IMR-90 (cell line): ENCODE measurements around the gene ADAMTS8. TPM values are rescaled to one million over a fixed set of nuclear protein-coding genes. Genes with fewer than 3 reads are reported as not detected.

ENCODE experiments used
- ATAC-seq: fragments of 200-7000 bp; cut with Tn5 transposase; 2 replicates; pipeline ENCODE4 v1.9.1; 2020; ENCODE audit warnings: low read depth, mild to moderate bottlenecking, moderate library complexity
- BruUV-seq: library from RNA; stranded (reverse); fragments of 400-500 nt; replicated peaks from 2 replicates; lab custom pipeline; 2021; lab: Mats Ljungman, UMichigan
- CTCF ChIA-PET: fragments of 300-600 bp; formaldehyde crosslinking; extraction: SDS; loops from one replicate; lab custom pipeline; 2021; ENCODE audit warnings: antibody characterized with exemption; lab: Yijun Ruan, JAX
- POLR2A ChIA-PET: fragments of 300-600 bp; sonication (Branson Sonifier 250); formaldehyde crosslinking; loops from one replicate; lab custom pipeline; 2022; ENCODE audit warnings: antibody characterized with exemption; ENCODE audit not compliant: unreplicated experiment; lab: Charles Lee
- DNase-seq: peaks from one replicate; pipeline ENCODE4 v3.0.0; 2013
- H2AFZ ChIP-seq: replicated peaks from 2 replicates; pipeline ENCODE3; 2013; ENCODE audit warnings: low read length, mild to moderate bottlenecking; ENCODE audit not compliant: poor library complexity
- H2AK5ac ChIP-seq: 2 replicates; pipeline ENCODE4 v1.6.1; 2013; ENCODE audit warnings: low read depth, low read length, inconsistent platforms
- H2AK9ac ChIP-seq: replicated peaks from 2 replicates; pipeline ENCODE3; 2013; ENCODE audit warnings: mild to moderate bottlenecking, low read depth, low read length, moderate library complexity; ENCODE audit not compliant: poor library complexity
- H2BK120ac ChIP-seq: 2 replicates; pipeline ENCODE4 v1.6.1; 2013; ENCODE audit warnings: low read depth, low read length, inconsistent platforms
- H2BK15ac ChIP-seq: 3 replicates; pipeline ENCODE4 v1.6.1; 2013; ENCODE audit warnings: low read depth, low read length, inconsistent platforms
- H2BK20ac ChIP-seq: 2 replicates; pipeline ENCODE4 v1.6.1; 2013; ENCODE audit warnings: low read depth, mild to moderate bottlenecking, inconsistent platforms, low read length, moderate library complexity
- H2BK5ac ChIP-seq: 2 replicates; pipeline ENCODE4 v1.6.1; 2013; ENCODE audit warnings: mild to moderate bottlenecking, low read depth, low read length, inconsistent platforms; ENCODE audit not compliant: poor library complexity, severe bottlenecking
- H3K14ac ChIP-seq: replicated peaks from 2 replicates; pipeline ENCODE4 v1.6.1; 2013; ENCODE audit warnings: low read depth, low read length, inconsistent platforms
- H3K18ac ChIP-seq: 2 replicates; pipeline ENCODE4 v1.6.1; 2013; ENCODE audit warnings: low read depth, low read length, control low read depth
- H3K23ac ChIP-seq: 2 replicates; pipeline ENCODE4 v1.6.1; 2013; ENCODE audit warnings: low read depth, low read length, inconsistent platforms
- H3K27ac ChIP-seq: 2 replicates; pipeline ENCODE4 v1.5.1; 2013; ENCODE audit warnings: mild to moderate bottlenecking, control low read depth, low read length; ENCODE audit not compliant: insufficient read depth
- H3K27me3 ChIP-seq: 2 replicates; pipeline ENCODE4 v1.6.1; 2013; ENCODE audit warnings: low read length; ENCODE audit not compliant: control insufficient read depth, insufficient read depth
- H3K36me3 ChIP-seq: 2 replicates; pipeline ENCODE4 v1.6.1; 2013; ENCODE audit warnings: low read length, mixed read lengths; ENCODE audit not compliant: control insufficient read depth, insufficient read depth
- H3K4ac ChIP-seq: 2 replicates; pipeline ENCODE4 v1.6.1; 2013; ENCODE audit warnings: low read depth, low read length, inconsistent platforms
- H3K4me1 ChIP-seq: 2 replicates; pipeline ENCODE4 v1.6.1; 2013; ENCODE audit warnings: low read length, mixed read lengths; ENCODE audit not compliant: control insufficient read depth, insufficient read depth
- H3K4me2 ChIP-seq: 2 replicates; pipeline ENCODE4 v1.6.1; 2013; ENCODE audit warnings: low read depth, mild to moderate bottlenecking, control low read depth, low read length, moderate library complexity
- H3K4me3 ChIP-seq: 2 replicates; pipeline ENCODE4 v1.5.1; 2013; ENCODE audit warnings: low read depth, mild to moderate bottlenecking, control low read depth, low read length, moderate library complexity; ENCODE audit not compliant: insufficient read depth
- H3K56ac ChIP-seq: 2 replicates; pipeline ENCODE4 v1.6.1; 2013; ENCODE audit warnings: low read length, inconsistent platforms; ENCODE audit not compliant: insufficient read depth; ENCODE audit errors: extremely low read depth
- H3K79me1 ChIP-seq, 2 experiments: 2 replicates each; pipeline ENCODE4 v1.6.1; 2013; ENCODE audit warnings: low read length in 2 of 2, inconsistent platforms in 1 of 2, low read depth in 1 of 2
- H3K9ac ChIP-seq: 2 replicates; pipeline ENCODE4 v1.6.1; 2013; ENCODE audit warnings: low read depth, low read length, control low read depth
- H3K9me1 ChIP-seq: 2 replicates; pipeline ENCODE4 v1.6.1; 2013; ENCODE audit warnings: low read length, inconsistent platforms; ENCODE audit not compliant: insufficient read depth
- H3K9me3 ChIP-seq: 2 replicates; pipeline ENCODE4 v1.6.1; 2013; ENCODE audit warnings: low read length; ENCODE audit not compliant: control insufficient read depth, insufficient read depth
- H4K20me1 ChIP-seq: 2 replicates; pipeline ENCODE4 v1.6.1; 2013; ENCODE audit warnings: low read length, inconsistent platforms; ENCODE audit not compliant: insufficient read depth
- H4K5ac ChIP-seq: 2 replicates; pipeline ENCODE4 v1.6.1; 2013; ENCODE audit warnings: mild to moderate bottlenecking, low read depth, low read length, control low read depth
- H4K8ac ChIP-seq, 2 experiments: 2 replicates each; pipeline ENCODE4 v1.6.1; 2013; ENCODE audit warnings: low read depth in 2 of 2, low read length in 2 of 2, control low read depth in 1 of 2, inconsistent platforms in 1 of 2
- H4K91ac ChIP-seq: 2 replicates; pipeline ENCODE4 v1.6.1; 2013; ENCODE audit warnings: low read depth, low read length, inconsistent platforms; ENCODE audit not compliant: insufficient read depth
- BHLHE40 ChIP-seq: fragments of 150-350 bp; IDR thresholded peaks from 2 replicates; pipeline ENCODE4 v1.6.1; 2016; ENCODE audit warnings: mild to moderate bottlenecking, low read depth, low read length
- CEBPB ChIP-seq: IDR thresholded peaks from 2 replicates; pipeline ENCODE4 v1.6.1; 2012; ENCODE audit warnings: low read depth, low read length, improper control_type of control experiment
- CHD1 ChIP-seq: IDR thresholded peaks from 2 replicates; pipeline ENCODE4 v1.6.1; 2012; ENCODE audit warnings: low read depth, low read length, improper control_type of control experiment
- ELK1 ChIP-seq: fragments of 150-350 bp; IDR thresholded peaks from 2 replicates; pipeline ENCODE4 v1.6.1; 2016; ENCODE audit warnings: low read depth, mild to moderate bottlenecking, low read length, moderate library complexity, borderline replicate concordance
- FOS ChIP-seq: fragments of 150-350 bp; IDR thresholded peaks from 2 replicates; pipeline ENCODE4 v1.6.1; 2016; ENCODE audit warnings: low read depth, low read length
- MAFK ChIP-seq: IDR thresholded peaks from 2 replicates; pipeline ENCODE4 v1.6.1; 2012; ENCODE audit warnings: low read depth, low read length, improper control_type of control experiment
- MAZ ChIP-seq: IDR thresholded peaks from 2 replicates; pipeline ENCODE4 v1.6.1; 2012; ENCODE audit warnings: low read depth, mild to moderate bottlenecking, low read length, improper control_type of control experiment, moderate library complexity, borderline replicate concordance
- MXI1 ChIP-seq: IDR thresholded peaks from 2 replicates; pipeline ENCODE4 v1.6.1; 2012; ENCODE audit warnings: low read depth, mild to moderate bottlenecking, low read length, moderate library complexity, borderline replicate concordance
- NFE2L2 ChIP-seq: fragments of 150-350 bp; IDR thresholded peaks from 2 replicates; pipeline ENCODE4 v1.6.1; 2016; ENCODE audit warnings: low read depth, mild to moderate bottlenecking, low read length
- POLR2A ChIP-seq: IDR thresholded peaks from 2 replicates; pipeline ENCODE4 v1.6.1; 2012; ENCODE audit warnings: mild to moderate bottlenecking, low read depth, low read length
- RAD21 ChIP-seq: IDR thresholded peaks from 2 replicates; pipeline ENCODE4 v1.6.1; 2012; ENCODE audit warnings: low read length, improper control_type of control experiment
- RCOR1 ChIP-seq: IDR thresholded peaks from 2 replicates; pipeline ENCODE4 v1.6.1; 2012; ENCODE audit warnings: mild to moderate bottlenecking, low read length, improper control_type of control experiment; ENCODE audit not compliant: insufficient replicate concordance
- RFX5 ChIP-seq: IDR thresholded peaks from 2 replicates; pipeline ENCODE4 v1.8.0; 2012; ENCODE audit warnings: low read depth, mild to moderate bottlenecking, low read length, moderate library complexity
- SMC3 ChIP-seq: fragments of 150-350 bp; IDR thresholded peaks from 2 replicates; pipeline ENCODE4 v1.6.1; 2016; ENCODE audit warnings: low read depth, mild to moderate bottlenecking, antibody characterized with exemption, low read length, moderate library complexity
- USF2 ChIP-seq: fragments of 150-350 bp; IDR thresholded peaks from 2 replicates; pipeline ENCODE4 v1.6.1; 2017; ENCODE audit warnings: mild to moderate bottlenecking, antibody characterized with exemption, low read length, low read depth
- WGBS, 2 experiments: methylation state at CpG; one replicate each; pipeline versions ENCODE4 v1.1.5 to v1.1.7; 2013; ENCODE audit warnings: missing lambda C conversion rate in 2 of 2; ENCODE audit not compliant: insufficient read length in 1 of 2; ENCODE audit errors: extremely low coverage in 2 of 2; 5-methylcytosine and 5-hydroxymethylcytosine counted together
- dilution Hi-C: fragments of 300-500 bp; cut with HindIII; formaldehyde crosslinking; loops from one replicate; pipeline ENCODE4 v1.14.3; 2018; ENCODE audit warnings: low sequenced_read_pairs; ENCODE audit not compliant: unreplicated experiment
- in situ Hi-C: fragments of 300-500 bp; cut with MboI; formaldehyde crosslinking; loops from 3 replicates; pipeline ENCODE4 v1.14.3; 2019; ENCODE audit warnings: low sequenced_read_pairs, inconsistent platforms, mixed read lengths
- intact Hi-C: fragments of 100-400 bp; cut with micrococcal nuclease; formaldehyde crosslinking; loops from 2 replicates; pipeline ENCODE4 v1.10.0; 2022
- polyA plus RNA-seq, 3 experiments: library from polyadenylated mRNA; depleted of rRNA; stranded (reverse); fragments of >200 nt; gene quantifications; 2 replicates each; pipeline ENCODE4 v1.2.3, GENCODE V29; 2012; ENCODE audit warnings: low replicate concordance in 1 of 3
- total RNA-seq: library from RNA; depleted of rRNA; stranded (reverse); fragments of >200 nt; gene quantifications from 2 replicates; pipeline ENCODE4 v1.2.3, GENCODE V29; 2012

Gene ADAMTS8
- total and polyA plus RNA-seq, 2 of the 4 experiments (the other 2 are of a cell fraction): under 0.01 to 0.60 TPM

GRCh38 chr11:130413405-130414106 is 14.9 kb downstream of the ADAMTS8 start:
- Histone ChIP-seq H3K36me3 (peaks cover 6% of the 10 kb centered on the region; the same call in 1 of the 2 replicates), H3K4me2 (peak overlapping the region; percentile 7; the same call in 1 of the 2 replicates), H3K79me1 (no peaks in the 10 kb centered on the region), H3K9ac (peak overlapping the region; percentile 9; the same call in 1 of the 2 replicates), H3K23ac (no peak overlapping the region; the same call in 1 of the 2 replicates), H3K14ac (peak overlapping the region; percentile 64), H2BK15ac (peak overlapping the region; percentile 86; the same call in 1 of the 3 replicates), H3K27me3 (no peaks in the 10 kb centered on the region), H3K4me1 (peaks cover 20% of the 10 kb centered on the region), H3K9me1 (peaks cover 14% of the 10 kb centered on the region; the same call in 1 of the 2 replicates), H3K27ac (peak overlapping the region; percentile 83), H4K20me1 (peaks cover 6% of the 10 kb centered on the region; the same call in 1 of the 2 replicates), H4K8ac (peak overlapping the region in 1 of 2 experiments; percentile 71; a peak in 3 of 4 replicates), H2BK20ac (peak overlapping the region; percentile 67), H4K91ac (peak overlapping the region; percentile 97), H2BK120ac (peak overlapping the region; percentile 86), H2AFZ (peak overlapping the region; percentile 83), H3K56ac (peak overlapping the region; percentile 50; the same call in 1 of the 2 replicates), H3K18ac (peak overlapping the region; percentile 63), H3K4ac (peak overlapping the region; percentile 66), H3K9me3 (no peaks in the 10 kb centered on the region), H2BK5ac (peak overlapping the region; percentile 91), H2AK9ac (peak overlapping the region; percentile 92), H2AK5ac (peak overlapping the region; percentile 84), H3K4me3 (no peak overlapping the region), H4K5ac (peak overlapping the region; percentile 61)
- intact Hi-C loops: loop anchor here (2.0 kb wide), 1 partner anchor 27 kb away; no protein-coding TSS in a partner anchor
- DNase-seq: peak; percentile 95
- TF ChIP-seq MAFK (0 out of 2 replicates have a peak, but pooled peaks have one; percentile 2), BHLHE40 (peak; percentile 31; the same call in 1 of the 2 replicates), CEBPB (peak; percentile 43), NFE2L2 (0 out of 2 replicates have a peak, but pooled peaks have one; percentile 55), ELK1 (no peak), CHD1 (no peak), RCOR1 (peak; percentile 65), FOS (peak; percentile 89), SMC3 (no peak), MAZ (no peak), MXI1 (no peak), POLR2A (no peak), RFX5 (no peak), RAD21 (no peak; the same call in 1 of the 2 replicates), USF2 (no peak)
- BruUV-seq: no TSS peak
- in situ Hi-C loops: loop anchor here (25.0 kb wide), 2 partner anchors 1474 to 1649 kb away; no protein-coding TSS in a partner anchor
- CTCF ChIA-PET: no interaction called here
- dilution Hi-C loops: no loop called here
- ATAC-seq: peak; percentile 93
- WGBS, 2 experiments: 53% methylated on average over 5 of the region's 16 CpGs; no CpG with 5 or more reads in 1 of the 2 experiments
- POLR2A ChIA-PET: interaction anchor here (0.6 kb wide), 1 partner anchor 10 kb away, joined by 3 read pairs; no protein-coding TSS in a partner anchor
